ENCODE data around the gene TRIM69.
"Not testable (repeated sequence)": the region's sequence is repeated elsewhere in the genome, so short reads cannot be mapped to it uniquely, and the experiment has no call there.

TRIM69 gene

DNA sequence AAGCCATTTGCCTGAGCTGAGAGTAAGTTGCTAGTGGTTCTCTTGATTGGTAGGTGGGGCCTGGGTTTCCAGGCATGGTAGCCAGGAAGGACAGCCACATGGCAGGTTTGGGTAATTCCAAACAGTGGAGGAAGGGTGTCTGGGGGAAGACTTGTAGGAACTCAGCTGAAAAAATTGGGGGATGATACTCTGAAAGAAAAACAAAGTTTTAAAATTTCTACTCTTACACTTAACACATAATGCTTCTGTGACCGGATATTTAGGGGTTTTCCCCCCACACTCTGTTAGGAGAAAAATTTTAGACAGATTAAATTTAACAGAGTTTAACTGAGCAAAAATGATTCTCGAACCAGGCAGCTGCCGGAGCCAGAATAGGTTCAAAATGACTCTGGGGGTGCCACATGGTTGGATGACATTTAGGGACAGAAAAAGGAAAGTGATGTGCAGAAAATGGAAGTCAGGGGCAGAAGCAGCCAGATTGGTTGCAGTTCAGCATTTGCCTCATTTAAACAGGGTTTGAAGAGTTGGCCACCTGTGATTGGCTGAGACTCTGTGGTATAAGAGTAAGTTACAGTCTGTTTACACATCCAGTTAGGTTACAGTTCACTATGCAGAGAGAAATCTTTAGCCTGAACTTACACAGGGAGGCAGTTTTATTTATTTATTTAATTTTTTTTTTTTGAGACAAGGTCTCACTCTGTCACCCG, 16.9 kb upstream of the TRIM69 start:
- Histone ChIP-seq H3K9me3 (ENCODE audit: control extremely low read depth in 1 of 5, control insufficient read depth in 4 of 5, insufficient read depth in 2 of 5, low read depth in 1 of 5, low read length in 4 of 5) (no peaks in the 10 kb centered on the region), H3K4me3 (ENCODE audit: control insufficient read depth in 1 of 7, extremely low read depth in 1 of 7, insufficient read depth in 4 of 7, low read depth in 2 of 7, low read length in 6 of 7) (no peak overlapping the region), H3K4me1 (ENCODE audit: control extremely low read depth in 1 of 4, control insufficient read depth in 4 of 4, insufficient read depth in 4 of 4, low read length in 3 of 4) (peaks cover 6 to 32% (median 20%) of the 10 kb centered on the region in 4 experiments), H3K36me3 (ENCODE audit: control insufficient read depth in 4 of 4, insufficient read depth in 4 of 4, low read length in 3 of 4) (peaks cover 25 to 45% (median 37%) of the 10 kb centered on the region in 4 experiments), H3K27ac (ENCODE audit: insufficient read depth in 1 of 2, low read depth in 1 of 2, low read length in 2 of 2, poor library complexity in 1 of 2, severe bottlenecking in 2 of 2) (peak overlapping the region in 1 of 2 experiments; percentile 45), H3K27me3 (replicated peaks in 2 of 5; ENCODE audit: control insufficient read depth in 4 of 5, insufficient read depth in 5 of 5, low read length in 4 of 5) (no peaks in the 10 kb centered on the region)
- CTCF ChIA-PET: interaction anchor here (1.4 to 4.1 kb wide), 5 partner anchors 9 to 56 kb away, joined by 5 to 23 read pairs (median 8); partner anchors contain the start of genes B2M, PATL2, SPG11 and TRIM69
- WGBS (ENCODE audit: insufficient coverage): 77% methylated on average over 3 of the region's 4 CpGs
- peak in 2 of 3 donors; percentile 69 to 70 for DNase-seq
- POLR2A ChIA-PET: interaction anchor here (0.6 to 1.0 kb wide), 4 partner anchors 10 to 56 kb away, joined by 3 to 8 read pairs (median 4); partner anchors contain the start of genes SPG11 and TRIM69

DNA sequence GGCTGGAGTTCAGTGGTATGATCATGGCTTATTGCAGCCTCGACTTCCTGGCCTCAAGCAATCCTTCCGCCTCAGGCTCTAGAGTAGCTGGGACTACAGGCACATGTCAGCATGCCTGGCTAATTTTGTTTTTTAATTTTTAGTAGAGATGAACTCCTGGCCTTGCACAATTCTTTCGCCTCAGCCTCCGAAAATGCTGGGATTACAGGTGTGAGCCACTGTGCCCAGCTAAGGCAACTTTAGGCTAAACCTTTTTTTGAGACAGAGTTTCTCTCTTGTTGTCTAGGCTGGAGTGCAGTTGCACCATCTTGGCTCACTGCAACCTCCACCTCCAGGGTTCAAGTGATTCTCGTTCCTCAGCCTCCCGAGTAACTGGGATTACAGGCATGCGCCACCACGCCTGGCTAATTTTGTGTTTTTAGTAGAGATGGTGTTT, 16.3 kb upstream of the TRIM69 start:
- ChIA-PET CTCF (interaction anchor here (1.4 to 4.1 kb wide), 4 partner anchors 9 to 53 kb away, joined by 5 to 23 read pairs (median 8); partner anchors contain the start of genes B2M, PATL2 and TRIM69), POLR2A (interaction anchor here (0.9 kb wide), 1 partner anchor 57 kb away, joined by 3 read pairs; the partner anchor contains the start of gene SPG11)
- WGBS (ENCODE audit: insufficient coverage): 100% methylated on average over 4 of the region's 8 CpGs
- Histone ChIP-seq H3K4me1 (ENCODE audit: control extremely low read depth in 1 of 4, control insufficient read depth in 4 of 4, insufficient read depth in 4 of 4, low read length in 3 of 4) (peaks cover 10 to 32% (median 22%) of the 10 kb centered on the region in 4 experiments), H3K36me3 (ENCODE audit: control insufficient read depth in 4 of 4, insufficient read depth in 4 of 4, low read length in 3 of 4) (peaks cover 24 to 42% (median 33%) of the 10 kb centered on the region in 4 experiments), H3K27ac (ENCODE audit: insufficient read depth in 1 of 2, low read depth in 1 of 2, low read length in 2 of 2, poor library complexity in 1 of 2, severe bottlenecking in 2 of 2) (peak overlapping the region in 1 of 2 experiments; percentile 45)
- H3K4me3 ChIP-seq (ENCODE audit: control insufficient read depth in 1 of 7, extremely low read depth in 1 of 7, insufficient read depth in 4 of 7, low read depth in 2 of 7, low read length in 6 of 7); H3K27me3 ChIP-seq (replicated peaks in 2 of 5; ENCODE audit: control insufficient read depth in 4 of 5, insufficient read depth in 5 of 5, low read length in 4 of 5); DNase-seq; H3K9me3 ChIP-seq (ENCODE audit: control extremely low read depth in 1 of 5, control insufficient read depth in 4 of 5, insufficient read depth in 2 of 5, low read depth in 1 of 5, low read length in 4 of 5): not testable (repeated sequence)

DNA sequence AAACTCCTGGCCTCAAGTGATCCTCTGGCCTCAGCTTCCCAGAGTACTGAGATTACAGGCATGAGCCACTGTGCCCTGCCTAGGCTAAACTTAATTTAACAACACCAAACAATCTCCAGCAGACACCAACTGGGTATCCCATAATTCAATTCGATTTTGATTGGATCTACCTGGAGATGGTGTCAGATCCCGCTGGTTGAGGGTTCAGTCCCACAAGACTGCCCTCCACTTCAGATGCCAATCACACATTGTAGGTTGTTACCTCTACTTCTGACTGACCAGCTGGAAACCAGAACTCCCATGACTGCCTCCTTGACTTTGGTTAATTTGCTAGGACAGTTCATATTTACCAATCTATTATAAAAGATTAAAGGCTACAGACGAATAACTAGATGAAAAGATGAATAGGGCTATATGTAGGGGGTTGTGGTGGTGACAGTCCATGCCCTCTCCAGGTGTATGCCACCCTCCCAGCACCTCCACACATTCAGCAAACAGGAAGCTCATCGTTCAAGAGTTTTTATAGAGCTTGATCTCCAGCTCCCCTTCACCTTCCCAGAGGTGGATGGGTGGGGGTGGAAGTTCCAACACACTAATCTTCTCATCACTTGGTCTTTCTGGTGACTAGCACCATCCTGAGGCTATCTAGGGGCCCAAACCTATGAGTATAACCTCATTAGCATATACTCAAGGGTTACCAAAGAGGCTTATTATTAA, 15.7 kb upstream of the TRIM69 start:
- CTCF ChIA-PET: interaction anchor here (1.1 to 4.1 kb wide), 4 partner anchors 10 to 54 kb away, joined by 3 to 23 read pairs (median 8); partner anchors contain the start of genes B2M, PATL2 and TRIM69
- POLR2A ChIA-PET: no interaction called here
- Histone ChIP-seq H3K27me3 (replicated peaks in 2 of 5; ENCODE audit: control insufficient read depth in 4 of 5, insufficient read depth in 5 of 5, low read length in 4 of 5) (no peaks in the 10 kb centered on the region), H3K36me3 (ENCODE audit: control insufficient read depth in 4 of 4, insufficient read depth in 4 of 4, low read length in 3 of 4) (peaks cover 19 to 36% (median 27%) of the 10 kb centered on the region in 4 experiments), H3K4me3 (ENCODE audit: control insufficient read depth in 1 of 7, extremely low read depth in 1 of 7, insufficient read depth in 4 of 7, low read depth in 2 of 7, low read length in 6 of 7) (no peak overlapping the region), H3K9me3 (ENCODE audit: control extremely low read depth in 1 of 5, control insufficient read depth in 4 of 5, insufficient read depth in 2 of 5, low read depth in 1 of 5, low read length in 4 of 5) (no peaks in the 10 kb centered on the region), H3K4me1 (ENCODE audit: control extremely low read depth in 1 of 4, control insufficient read depth in 4 of 4, insufficient read depth in 4 of 4, low read length in 3 of 4) (peaks cover 14 to 33% (median 25%) of the 10 kb centered on the region in 4 experiments), H3K27ac (ENCODE audit: insufficient read depth in 1 of 2, low read depth in 1 of 2, low read length in 2 of 2, poor library complexity in 1 of 2, severe bottlenecking in 2 of 2) (no peak overlapping the region)
- 96% methylated on average over 2 of the region's 4 CpGs for WGBS (ENCODE audit: insufficient coverage)
- DNase-seq: no peak

DNA sequence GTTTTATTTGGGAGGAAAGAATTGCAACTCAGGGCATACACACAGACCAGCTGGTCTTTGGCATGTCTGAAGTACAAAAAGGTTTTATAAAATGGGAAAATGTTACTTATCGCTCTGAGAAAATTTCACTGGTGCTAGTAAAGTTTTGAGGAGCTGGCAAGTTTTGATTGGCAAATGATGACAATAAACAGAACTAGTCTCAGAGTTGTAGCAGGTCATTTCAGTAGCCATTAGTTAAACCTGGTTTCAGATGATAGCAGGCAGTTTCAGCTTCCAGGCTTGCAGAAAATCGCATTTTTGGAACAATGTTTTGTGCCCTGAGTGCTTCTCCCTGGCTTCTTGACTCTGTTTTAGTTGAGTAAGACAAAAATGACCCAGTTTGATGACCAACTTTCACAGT, 14.3 kb upstream of the TRIM69 start:
- ChIA-PET POLR2A (interaction anchor here (1.5 kb wide), 1 partner anchor 11 kb away, joined by 6 read pairs; the partner anchor contains the start of genes B2M and PATL2), CTCF (interaction anchor here (1.0 to 2.3 kb wide), 4 partner anchors 9 to 58 kb away, joined by 5 to 12 read pairs (median 6); partner anchors contain the start of genes B2M, PATL2 and SPG11)
- H3K36me3 ChIP-seq (ENCODE audit: control insufficient read depth in 4 of 4, insufficient read depth in 4 of 4, low read length in 3 of 4): peaks cover 7 to 22% (median 17%) of the 10 kb centered on the region in 4 experiments
- no peak for DNase-seq
- no peak overlapping the region for H3K4me3 ChIP-seq (ENCODE audit: control insufficient read depth in 1 of 7, extremely low read depth in 1 of 7, insufficient read depth in 4 of 7, low read depth in 2 of 7, low read length in 6 of 7)
- peaks cover 21 to 42% (median 37%) of the 10 kb centered on the region in 4 experiments for H3K4me1 ChIP-seq (ENCODE audit: control extremely low read depth in 1 of 4, control insufficient read depth in 4 of 4, insufficient read depth in 4 of 4, low read length in 3 of 4)
- WGBS (ENCODE audit: insufficient coverage): 77% methylated on average over 2 of the region's 2 CpGs
- no peaks in the 10 kb centered on the region for H3K9me3 ChIP-seq (ENCODE audit: control extremely low read depth in 1 of 5, control insufficient read depth in 4 of 5, insufficient read depth in 2 of 5, low read depth in 1 of 5, low read length in 4 of 5)
- no peaks in the 10 kb centered on the region for H3K27me3 ChIP-seq (replicated peaks in 2 of 5; ENCODE audit: control insufficient read depth in 4 of 5, insufficient read depth in 5 of 5, low read length in 4 of 5)
- H3K27ac ChIP-seq (ENCODE audit: insufficient read depth in 1 of 2, low read depth in 1 of 2, low read length in 2 of 2, poor library complexity in 1 of 2, severe bottlenecking in 2 of 2): no peak overlapping the region

DNA sequence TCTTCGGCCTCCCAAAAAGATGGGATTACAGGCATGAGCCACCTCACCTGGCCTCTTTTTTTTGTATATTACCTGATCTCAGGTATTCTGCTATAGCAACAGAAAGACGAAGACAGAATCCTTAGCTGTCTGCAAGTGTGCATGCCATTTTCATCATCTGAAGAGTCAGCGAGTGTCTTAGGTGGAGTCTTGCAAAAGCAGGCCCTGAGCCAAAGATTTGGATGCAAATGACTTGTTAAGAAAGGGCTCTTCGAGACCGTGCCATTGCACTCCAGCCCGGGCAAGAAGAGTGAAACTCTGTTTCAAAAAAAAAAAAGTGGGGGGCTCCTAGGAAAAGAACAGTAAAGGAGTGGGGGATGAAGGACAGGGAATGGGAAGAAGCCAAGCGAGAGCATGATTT, 10.2 kb upstream of the TRIM69 start:
- ChIA-PET CTCF (interaction anchor here (2.7 to 8.2 kb wide), 3 partner anchors 11 to 62 kb away, joined by 23 to 93 read pairs (median 24); partner anchors contain the start of genes B2M, PATL2, SPG11 and TRIM69), POLR2A (interaction anchor here (0.5 to 6.7 kb wide), 6 partner anchors 9 to 63 kb away, joined by 3 to 106 read pairs (median 5); partner anchors contain the start of genes B2M, PATL2, SPG11 and TRIM69)
- no peaks in the 10 kb centered on the region for H3K36me3 ChIP-seq (ENCODE audit: control insufficient read depth in 4 of 4, insufficient read depth in 4 of 4, low read length in 3 of 4)
- DNase-seq: peak in 2 of 3 donors; percentile 51 to 63
- H3K9me3 ChIP-seq (ENCODE audit: control extremely low read depth in 1 of 5, control insufficient read depth in 4 of 5, insufficient read depth in 2 of 5, low read depth in 1 of 5, low read length in 4 of 5): no peaks in the 10 kb centered on the region
- H3K27ac ChIP-seq (ENCODE audit: insufficient read depth in 1 of 2, low read depth in 1 of 2, low read length in 2 of 2, poor library complexity in 1 of 2, severe bottlenecking in 2 of 2): peak overlapping the region; percentile 67 to 91
- H3K4me3 ChIP-seq (ENCODE audit: control insufficient read depth in 1 of 7, extremely low read depth in 1 of 7, insufficient read depth in 4 of 7, low read depth in 2 of 7, low read length in 6 of 7): peak overlapping the region in 6 of 7 experiments; percentile 9 to 61 (median 42)
- 35% methylated on average over 7 of the region's 7 CpGs for WGBS (ENCODE audit: insufficient coverage)
- peaks cover 36 to 62% (median 55%) of the 10 kb centered on the region in 4 experiments for H3K4me1 ChIP-seq (ENCODE audit: control extremely low read depth in 1 of 4, control insufficient read depth in 4 of 4, insufficient read depth in 4 of 4, low read length in 3 of 4)
- H3K27me3 ChIP-seq (replicated peaks in 2 of 5; ENCODE audit: control insufficient read depth in 4 of 5, insufficient read depth in 5 of 5, low read length in 4 of 5): no peaks in the 10 kb centered on the region

DNA sequence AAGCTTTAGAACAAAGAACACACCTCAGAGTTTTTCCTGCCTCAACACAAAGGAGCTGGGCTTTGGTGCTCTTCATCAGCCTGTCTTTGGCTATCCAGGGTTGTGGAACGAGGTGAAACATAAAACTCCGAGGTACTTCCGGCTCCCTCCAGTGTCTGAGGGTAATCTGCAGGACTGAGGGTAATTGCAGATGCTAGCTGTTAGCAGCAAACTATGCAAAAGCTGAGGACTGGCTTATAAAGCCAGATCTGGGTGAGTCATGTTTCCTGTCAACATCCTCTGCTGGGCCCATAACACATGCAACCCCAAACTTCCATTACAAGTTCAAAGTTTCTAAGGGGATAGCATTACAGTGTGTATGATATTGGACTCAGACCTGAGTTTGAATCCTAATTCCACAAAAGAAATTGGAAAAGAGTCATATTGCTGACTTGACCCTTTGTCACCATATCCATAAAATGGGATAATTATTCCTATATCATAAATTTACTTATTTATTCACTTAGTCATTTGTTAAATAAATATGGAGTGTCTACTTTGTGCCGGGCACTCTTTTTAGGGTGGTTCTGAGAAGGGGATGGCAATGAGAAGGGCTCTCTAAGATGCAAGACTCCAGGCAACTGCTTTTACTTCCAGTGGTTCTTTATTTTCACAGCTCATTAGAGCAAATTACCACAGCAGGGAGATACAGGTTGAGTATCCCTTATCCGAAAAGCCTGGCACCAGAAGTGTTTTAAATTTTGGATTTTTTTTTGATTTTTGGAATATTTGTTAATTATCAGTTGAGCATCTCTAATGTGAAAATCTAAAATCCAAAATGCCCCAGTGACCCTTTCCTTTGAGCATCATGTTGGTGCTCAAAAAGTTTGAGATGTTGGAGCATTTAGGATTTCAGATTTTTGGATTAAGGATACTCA, 9.5 kb upstream of the TRIM69 start:
- Histone ChIP-seq H3K27me3 (replicated peaks in 2 of 5; ENCODE audit: control insufficient read depth in 4 of 5, insufficient read depth in 5 of 5, low read length in 4 of 5) (no peaks in the 10 kb centered on the region), H3K4me3 (ENCODE audit: control insufficient read depth in 1 of 7, extremely low read depth in 1 of 7, insufficient read depth in 4 of 7, low read depth in 2 of 7, low read length in 6 of 7) (peak overlapping the region in 5 of 7 experiments; percentile 19 to 61 (median 48)), H3K9me3 (ENCODE audit: control extremely low read depth in 1 of 5, control insufficient read depth in 4 of 5, insufficient read depth in 2 of 5, low read depth in 1 of 5, low read length in 4 of 5) (no peaks in the 10 kb centered on the region), H3K4me1 (ENCODE audit: control extremely low read depth in 1 of 4, control insufficient read depth in 4 of 4, insufficient read depth in 4 of 4, low read length in 3 of 4) (peaks cover 38 to 62% (median 55%) of the 10 kb centered on the region in 4 experiments), H3K27ac (ENCODE audit: insufficient read depth in 1 of 2, low read depth in 1 of 2, low read length in 2 of 2, poor library complexity in 1 of 2, severe bottlenecking in 2 of 2) (peak overlapping the region; percentile 67 to 91), H3K36me3 (ENCODE audit: control insufficient read depth in 4 of 4, insufficient read depth in 4 of 4, low read length in 3 of 4) (peaks cover 2 to 6% (median 5%) of the 10 kb centered on the region in 4 experiments)
- POLR2A ChIA-PET: interaction anchor here (0.5 to 6.7 kb wide), 7 partner anchors 9 to 96 kb away, joined by 3 to 106 read pairs (median 5); partner anchors contain the start of genes B2M, PATL2, SPG11 and TRIM69
- WGBS (ENCODE audit: insufficient coverage): 34% methylated on average over 3 of the region's 5 CpGs
- CTCF ChIA-PET: interaction anchor here (2.7 to 8.2 kb wide), 3 partner anchors 11 to 63 kb away, joined by 23 to 93 read pairs (median 24); partner anchors contain the start of genes B2M, PATL2, SPG11 and TRIM69
- DNase-seq: peak; percentile 91 to 98 (median 97)

Data from common myeloid progenitor, CD34-positive (primary cell).